OCI-LY3 (cell line): ENCODE results near the gene RAP2C.

Experiments used
- H2AFZ ChIP-seq: fragments of 200-600, 300-600 bp; shearing (Covaris generic); 2 replicates; pipeline ENCODE4 v1.6.0; 2014; ENCODE audit warnings: antibody characterized with exemption, low read depth, low read length
- H3K27ac ChIP-seq: fragments of 200-600, 300-600 bp; sonication (generic); 2 replicates; pipeline ENCODE4 v1.5.1; 2014; ENCODE audit warnings: mild to moderate bottlenecking, low read length, moderate library complexity, mixed read lengths
- H3K27me3 ChIP-seq: fragments of 200-600, 300-600 bp; sonication (generic); 2 replicates; pipeline ENCODE4 v1.6.1; 2014; ENCODE audit warnings: low read depth, low read length, mixed read lengths
- H3K36me3 ChIP-seq: fragments of 200-600, 300-600 bp; sonication (generic); replicated peaks from 2 replicates; pipeline ENCODE3; 2014; ENCODE audit warnings: low read depth, low read length, mixed read lengths
- H3K4me1 ChIP-seq: fragments of 300-600, 200-600 bp; sonication (generic); 2 replicates; pipeline ENCODE4 v1.6.1; 2014; ENCODE audit warnings: low read length, mixed read lengths
- H3K4me2 ChIP-seq: fragments of 200-600, 300-600 bp; sonication (generic); 2 replicates; pipeline ENCODE4 v1.6.1; 2014; ENCODE audit warnings: low read length, mixed read lengths
- H3K4me3 ChIP-seq: fragments of 300-600, 200-600 bp; sonication (generic); 2 replicates; pipeline ENCODE4 v1.5.1; 2014; ENCODE audit warnings: antibody characterized with exemption, mild to moderate bottlenecking, low read length, moderate library complexity
- H3K79me2 ChIP-seq: fragments of 300-600, 200-600 bp; shearing (Covaris generic); 2 replicates; pipeline ENCODE4 v1.6.1; 2014; ENCODE audit warnings: mild to moderate bottlenecking, low read length, mixed read lengths
- H3K9ac ChIP-seq: fragments of 300-600, 200-600 bp; shearing (Covaris generic); 2 replicates; pipeline ENCODE4 v1.6.0; 2014; ENCODE audit warnings: mild to moderate bottlenecking, low read length, moderate library complexity
- H3K9me3 ChIP-seq: fragments of 200-600, 300-600 bp; shearing (Covaris generic); 2 replicates; pipeline ENCODE4 v1.6.1; 2014; ENCODE audit warnings: low read length, mixed read lengths; ENCODE audit not compliant: insufficient read depth
- H4K20me1 ChIP-seq: fragments of 200-600, 300-600 bp; sonication (generic); 2 replicates; pipeline ENCODE4 v1.6.1; 2016; ENCODE audit warnings: low read length, mixed read lengths; ENCODE audit not compliant: insufficient read depth
- CTCF ChIP-seq: fragments of 200-600, 300-600 bp; sonication (generic); IDR thresholded peaks from 2 replicates; pipeline ENCODE4 v1.5.1; 2014; ENCODE audit warnings: antibody characterized with exemption, low read length, low read depth
- EZH2phosphoT487 ChIP-seq: fragments of 200-600 bp; shearing (Covaris generic); IDR thresholded peaks from 2 replicates; pipeline ENCODE4 v1.6.1; 2018; ENCODE audit warnings: antibody characterized with exemption, mixed run types, low read depth

The RAP2C gene

DNA sequence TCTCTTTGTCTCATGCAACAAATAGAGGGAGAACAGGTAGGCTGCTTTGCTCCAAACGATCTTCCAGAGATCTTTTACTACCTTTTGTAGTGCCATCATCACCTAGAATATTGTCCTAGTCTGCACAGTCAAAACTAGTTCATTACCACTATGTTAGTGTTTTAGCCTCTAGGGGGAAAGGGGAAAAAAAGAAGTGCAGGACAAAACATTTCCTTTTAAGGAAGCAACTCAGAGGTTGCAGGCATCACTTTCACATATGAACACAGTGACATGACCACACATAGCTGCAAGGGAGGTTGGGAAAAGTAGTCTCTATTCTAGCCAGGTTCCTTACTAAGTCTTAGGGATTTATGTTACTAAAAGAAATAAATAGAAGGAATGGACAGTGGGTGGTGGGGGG, 39.3 kb upstream of the RAP2C start:
- H3K4me1 ChIP-seq: no peaks in the 10 kb centered on the region
- no peak overlapping the region for H3K27ac ChIP-seq
- H3K9ac ChIP-seq: no peak overlapping the region
- no peak for TF ChIP-seq EZH2phosphoT487
- no peaks in the 10 kb centered on the region for H4K20me1 ChIP-seq
- no peak overlapping the region for H2AFZ ChIP-seq
- no peaks in the 10 kb centered on the region for H3K36me3 ChIP-seq
- no peaks in the 10 kb centered on the region for H3K79me2 ChIP-seq
- H3K27me3 ChIP-seq: no peaks in the 10 kb centered on the region
- H3K4me3 ChIP-seq: no peak overlapping the region
- H3K4me2 ChIP-seq: no peak overlapping the region
- H3K9me3 ChIP-seq: no peaks in the 10 kb centered on the region

- no peaks in the 10 kb centered on the region for H3K9me3 ChIP-seq
- no peaks in the 10 kb centered on the region for H3K27me3 ChIP-seq
- no peak overlapping the region for H3K27ac ChIP-seq
- no peaks in the 10 kb centered on the region for H3K79me2 ChIP-seq
- no peak overlapping the region for H3K4me3 ChIP-seq
- H3K36me3 ChIP-seq: no peaks in the 10 kb centered on the region
- TF ChIP-seq CTCF (no peak), EZH2phosphoT487 (no peak)
- no peak overlapping the region for H2AFZ ChIP-seq
- no peaks in the 10 kb centered on the region for H3K4me1 ChIP-seq
- H3K9ac ChIP-seq: no peak overlapping the region
- no peak overlapping the region for H3K4me2 ChIP-seq
- H4K20me1 ChIP-seq: no peaks in the 10 kb centered on the region
Measured at GRCh38 chrX:132257116-132257515, 37.9 kb upstream of the RAP2C start.

GRCh38 chrX:132236121-132236520, 16.9 kb upstream of the RAP2C start:
- no peak for TF ChIP-seq EZH2phosphoT487
- TF ChIP-seq CTCF: no peak
- no peaks in the 10 kb centered on the region for H3K36me3 ChIP-seq
- no peak overlapping the region for H2AFZ ChIP-seq
- H3K4me2 ChIP-seq: no peak overlapping the region
- H3K9me3 ChIP-seq: no peaks in the 10 kb centered on the region
- H3K4me3 ChIP-seq: no peak overlapping the region
- H3K27ac ChIP-seq: no peak overlapping the region
- no peaks in the 10 kb centered on the region for H4K20me1 ChIP-seq
- no peak overlapping the region for H3K9ac ChIP-seq
- no peaks in the 10 kb centered on the region for H3K79me2 ChIP-seq
- no peaks in the 10 kb centered on the region for H3K27me3 ChIP-seq
- H3K4me1 ChIP-seq: peaks cover 14% of the 10 kb centered on the region

GRCh38 chrX:132235488-132235887, 16.2 kb upstream of the RAP2C start:
- Histone ChIP-seq H3K9me3 (no peaks in the 10 kb centered on the region), H3K4me3 (no peak overlapping the region), H3K36me3 (no peaks in the 10 kb centered on the region), H3K27me3 (no peaks in the 10 kb centered on the region), H3K4me2 (no peak overlapping the region), H2AFZ (no peak overlapping the region), H4K20me1 (no peaks in the 10 kb centered on the region), H3K27ac (no peak overlapping the region), H3K79me2 (no peaks in the 10 kb centered on the region), H3K9ac (no peak overlapping the region), H3K4me1 (peaks cover 17% of the 10 kb centered on the region)
- TF ChIP-seq EZH2phosphoT487 (no peak), CTCF (no peak)

DNA sequence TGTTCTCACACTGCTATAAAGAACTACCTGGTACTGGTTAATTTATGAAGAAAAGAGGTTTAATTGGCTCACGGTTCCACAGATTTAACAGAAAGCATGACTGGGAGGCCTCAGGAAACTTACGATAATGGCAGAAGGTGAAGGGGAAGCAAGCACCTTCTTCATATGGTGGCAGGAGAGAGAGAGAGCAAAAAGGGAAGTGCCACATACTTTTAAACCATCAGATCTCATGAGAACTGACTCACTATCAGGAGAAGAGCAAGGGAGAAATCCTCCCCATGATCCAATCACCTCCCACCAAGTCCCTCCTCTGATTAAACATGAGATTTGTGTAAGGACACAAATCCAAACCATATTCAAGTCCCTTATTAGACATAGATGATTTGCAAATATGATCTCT, 12.3 kb upstream of the RAP2C start:
- H3K4me2 ChIP-seq: peak overlapping the region; percentile 12; the same call in 1 of the 2 replicates
- H3K4me3 ChIP-seq: no peak overlapping the region
- no peak overlapping the region for H3K27ac ChIP-seq
- no peaks in the 10 kb centered on the region for H4K20me1 ChIP-seq
- H2AFZ ChIP-seq: no peak overlapping the region
- no peaks in the 10 kb centered on the region for H3K36me3 ChIP-seq
- H3K79me2 ChIP-seq: no peaks in the 10 kb centered on the region
- no peaks in the 10 kb centered on the region for H3K27me3 ChIP-seq
- H3K4me1 ChIP-seq: peaks cover 10% of the 10 kb centered on the region
- H3K9me3 ChIP-seq: no peaks in the 10 kb centered on the region
- no peak overlapping the region for H3K9ac ChIP-seq
- no peak for TF ChIP-seq EZH2phosphoT487
- no peak for TF ChIP-seq CTCF
